Forelimb muscle (tissue), 1 donor: ENCODE results near the gene PKN3. TPM values are rescaled to one million over a fixed set of nuclear protein-coding genes. Genes with fewer than 3 reads are reported as not detected.

Experiments
- DNase-seq: peaks from one replicate; pipeline ENCODE4 v3.0.0-alpha.2; 2013; ENCODE audit warnings: low read depth
- polyA plus RNA-seq: library from polyadenylated mRNA; unstranded; fragments of 120-200 nt; gene quantifications from one replicate; pipeline ENCODE4 v1.2.1, GENCODE V29; 2013; ENCODE audit not compliant: insufficient read length

The PKN3 gene
- polyA plus RNA-seq, 1 donor: 8.9 TPM

DNA sequence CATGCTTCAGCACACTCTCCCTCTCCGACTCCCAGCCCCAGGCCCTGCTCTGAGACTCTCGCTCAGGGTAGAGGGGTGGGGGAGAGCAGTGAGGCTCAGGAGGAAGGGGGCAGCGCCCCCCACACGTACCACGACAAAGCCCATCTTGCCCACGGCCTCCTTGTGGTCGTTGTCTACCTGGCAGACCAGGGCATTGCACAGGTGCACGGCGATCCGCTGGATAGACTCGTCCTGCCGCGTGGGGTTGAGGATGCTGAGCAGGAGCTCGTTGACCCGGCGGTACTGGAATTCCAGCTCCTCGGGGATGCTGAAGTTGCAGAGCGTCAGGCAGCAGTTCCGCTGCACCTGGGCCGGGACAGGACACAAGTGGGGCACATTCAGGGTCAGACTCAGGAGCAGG is 40.1 kb downstream of the PKN3 start:
- no peak for DNase-seq

DNA sequence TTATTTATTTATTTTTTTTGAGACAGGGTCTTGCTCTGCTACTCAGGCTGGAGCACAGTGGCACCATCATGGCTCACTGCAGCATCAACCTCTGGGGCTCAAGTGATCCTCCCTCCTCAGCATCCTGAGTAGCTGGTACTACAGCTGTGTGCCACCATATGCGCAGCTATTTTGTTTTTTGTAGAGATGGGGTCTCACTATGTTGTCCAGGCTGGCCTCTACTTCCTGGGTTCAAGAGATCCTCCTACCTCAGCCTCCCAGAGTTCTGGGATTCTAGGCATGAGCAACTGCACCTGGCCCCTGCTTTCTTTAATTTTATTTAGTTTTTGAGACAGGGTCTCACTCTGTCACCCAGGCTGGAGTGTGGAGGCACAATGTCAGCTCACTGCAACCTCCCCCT is 41.1 kb downstream of the PKN3 start:
- DNase-seq: no peak

DNA sequence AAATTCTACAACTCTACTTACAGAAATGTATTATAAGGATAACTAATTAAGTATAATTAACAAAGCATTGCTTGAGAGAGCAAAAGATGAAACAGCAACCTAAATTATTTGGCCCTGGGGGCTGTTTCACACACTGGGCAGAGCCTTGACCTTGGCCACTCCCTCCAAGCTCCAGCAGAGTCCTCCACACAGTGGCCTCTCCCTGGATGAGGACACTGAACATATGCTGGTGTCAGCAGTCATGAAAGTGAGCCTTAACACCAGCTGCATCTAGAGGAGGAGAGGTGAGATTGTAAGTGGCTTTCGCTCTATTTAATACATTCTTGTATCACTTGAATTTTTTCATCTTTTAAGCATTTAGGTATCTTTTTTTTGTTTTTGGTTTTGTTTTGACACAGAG is 44.9 kb downstream of the PKN3 start:
- no peak for DNase-seq

DNA sequence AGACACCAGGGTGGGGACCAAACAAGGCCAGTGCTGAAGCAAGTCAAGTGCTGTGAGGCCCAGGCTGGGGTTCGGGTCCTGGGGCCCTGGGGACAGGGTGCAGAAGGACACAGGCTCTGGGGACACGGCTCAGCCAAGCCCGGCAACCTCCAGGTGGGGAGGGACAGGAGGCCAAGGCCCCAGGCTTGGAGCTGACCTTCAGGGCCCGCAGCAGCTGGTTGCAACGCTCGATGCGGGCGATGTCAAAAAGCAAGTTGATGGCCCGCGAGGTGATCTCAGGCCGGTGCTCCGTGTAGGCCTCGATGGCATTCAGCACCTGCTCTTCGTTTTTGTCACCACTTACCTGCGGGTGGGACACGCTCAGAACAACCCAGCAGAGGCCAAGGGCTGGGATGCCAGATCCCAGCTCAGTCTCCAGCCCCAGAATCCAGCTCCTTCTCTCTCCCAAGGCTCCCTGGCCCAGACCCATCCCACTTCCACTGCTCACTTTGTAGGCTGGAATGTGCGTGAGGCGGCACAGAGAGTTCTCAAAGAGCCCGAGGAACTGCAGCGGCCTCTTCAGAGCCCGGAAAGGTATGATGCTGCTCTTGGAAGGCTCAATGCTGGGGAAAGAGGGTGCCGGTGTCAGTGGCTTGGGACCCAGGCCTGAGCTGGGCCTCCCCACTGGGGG is 48.8 kb downstream of the PKN3 start:
- DNase-seq: no peak

DNA sequence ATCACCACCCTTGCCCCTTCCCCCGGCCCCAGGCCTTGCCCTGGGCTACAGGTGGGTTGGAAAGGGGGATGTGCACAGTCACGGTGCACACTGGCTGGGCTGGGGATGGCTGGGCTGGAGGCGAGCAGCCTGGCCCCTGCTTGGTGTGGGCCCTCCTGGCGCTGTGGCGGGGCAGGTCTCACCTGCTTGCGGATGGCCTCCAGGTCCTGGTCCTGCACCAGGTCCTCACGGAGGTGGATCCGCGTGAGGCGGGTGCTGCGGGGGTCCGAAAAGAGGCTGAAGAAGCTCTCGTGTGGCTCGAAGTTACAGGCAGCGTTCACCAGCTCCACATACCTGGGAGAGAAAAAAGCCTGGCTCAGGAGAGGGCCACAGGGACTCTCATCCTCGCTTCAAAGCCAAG is 51.3 kb downstream of the PKN3 start:
- no peak for DNase-seq

DNA sequence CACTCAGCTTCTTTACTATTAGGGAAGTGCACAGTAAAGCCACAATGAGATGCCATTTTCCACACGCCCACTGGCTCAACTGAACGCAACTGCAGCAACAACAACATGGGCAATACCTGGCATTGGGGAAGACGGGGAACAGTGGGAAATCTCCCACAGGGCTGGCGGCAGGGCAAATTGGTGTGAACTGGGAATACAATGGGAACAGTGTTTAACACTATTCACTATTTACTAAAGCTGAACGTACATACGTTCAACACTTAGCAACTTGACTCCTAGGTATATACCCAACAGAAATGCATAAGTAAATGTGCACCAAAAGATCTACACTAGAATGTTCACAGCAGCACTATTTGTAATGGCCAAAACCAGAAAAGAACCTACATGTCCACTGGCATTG is 55.3 kb downstream of the PKN3 start:
- no peak for DNase-seq

DNA sequence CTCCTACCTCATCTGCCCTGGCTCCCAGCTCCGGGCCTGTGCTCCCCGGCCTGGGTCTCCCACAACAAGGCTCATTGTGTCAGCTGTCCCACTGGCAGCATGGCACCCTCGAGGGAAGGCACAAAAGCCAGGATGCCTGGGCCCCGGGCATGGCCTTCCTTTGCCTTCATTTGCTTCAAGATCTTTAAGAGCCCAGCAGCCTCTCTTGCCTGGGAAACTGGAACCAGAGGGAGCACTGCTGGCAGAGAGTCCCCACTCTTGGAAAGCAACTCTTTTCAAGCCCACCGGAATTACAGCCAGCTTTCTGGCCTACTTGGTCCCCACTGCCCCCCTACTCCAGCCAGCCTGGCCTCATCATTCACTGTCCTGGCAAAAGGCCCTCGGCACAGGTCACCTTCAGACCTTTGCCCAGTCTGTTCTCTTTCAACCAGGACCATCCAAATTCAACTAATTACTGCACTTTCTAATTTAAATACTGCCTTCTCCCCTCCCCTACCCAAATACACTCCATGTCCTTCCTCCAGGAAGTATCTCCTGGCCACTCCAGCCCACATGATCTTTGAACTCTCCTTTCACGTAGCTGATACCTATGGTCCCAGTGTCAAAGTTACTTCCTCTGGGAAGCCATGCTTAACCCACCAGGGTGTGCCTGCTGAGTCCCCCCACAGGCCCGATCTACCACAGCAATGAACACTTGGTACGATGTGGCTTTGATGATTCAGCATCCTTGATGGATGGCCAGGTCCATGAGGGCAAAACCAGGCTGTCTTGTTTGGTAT is 60.6 kb downstream of the PKN3 start:
- no peak for DNase-seq

DNA sequence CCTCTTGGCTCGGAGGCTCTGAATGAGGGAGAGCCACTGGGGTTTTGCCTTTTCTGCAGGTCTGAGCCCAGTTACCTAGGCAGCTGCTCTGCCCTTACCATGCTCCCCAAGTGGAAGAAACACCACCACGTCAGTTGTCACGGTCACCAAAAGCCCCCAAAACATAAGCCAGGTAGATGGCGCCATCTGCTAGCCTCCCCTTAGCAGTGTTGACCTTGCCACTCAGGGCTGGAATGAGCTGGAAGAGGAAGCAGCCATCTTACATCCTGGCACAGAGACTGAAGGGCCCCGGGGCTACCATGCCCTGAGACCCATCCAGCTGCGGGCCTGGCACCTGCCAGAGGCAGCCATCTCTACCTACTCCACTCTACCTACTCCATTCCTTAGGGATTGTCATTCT is 62.1 kb downstream of the PKN3 start:
- DNase-seq: no peak

DNA sequence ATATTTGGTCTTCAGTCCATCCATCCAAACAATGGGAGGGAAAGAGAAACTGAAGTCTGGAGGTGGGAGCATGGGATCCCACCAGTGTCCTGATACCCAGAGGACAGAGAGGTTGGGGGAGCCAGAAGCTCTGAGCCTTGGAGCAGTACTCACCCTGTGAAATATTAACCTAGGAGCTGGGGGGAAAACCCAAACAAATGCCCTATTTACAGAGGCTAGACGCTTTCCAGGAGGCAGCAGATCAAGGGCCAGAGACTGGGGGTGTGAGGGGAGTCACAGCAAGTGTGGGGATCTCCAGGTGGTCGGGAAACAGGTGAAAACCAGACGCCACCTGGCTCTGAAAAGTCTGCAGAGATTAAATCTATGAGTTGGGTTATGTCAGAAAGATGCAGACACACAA is 63.2 kb downstream of the PKN3 start:
- no peak for DNase-seq

DNA sequence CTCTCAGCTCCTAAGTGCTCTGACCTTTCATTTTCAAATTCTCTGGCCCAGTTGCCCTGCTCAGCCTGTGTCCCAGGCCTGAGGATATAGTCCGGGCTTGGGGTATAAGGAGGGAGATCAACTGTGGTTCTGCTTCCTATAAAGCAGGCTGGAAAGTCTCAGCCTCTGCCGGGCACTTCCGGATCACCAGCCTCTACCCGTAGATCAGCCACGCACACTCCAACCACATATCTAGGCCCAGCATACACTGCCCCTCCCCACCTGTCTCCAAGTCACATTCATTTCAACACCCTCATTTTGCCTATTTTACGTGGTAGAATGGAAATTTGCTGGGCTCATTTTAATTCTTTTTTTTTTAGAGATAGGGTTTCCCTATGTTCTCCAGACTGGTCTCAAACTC is 66.3 kb downstream of the PKN3 start:
- no peak for DNase-seq

Other genes with a start within 250 kb of the PKN3 start
- gene ODF2, start 246.5 kb upstream of the PKN3 start, polyA plus RNA-seq: 25.0 TPM
- gene GLE1, start 197.8 kb upstream of the PKN3 start, polyA plus RNA-seq: 20.1 TPM
- 247 TPM for gene SPTAN1, start 149.9 kb upstream of the PKN3 start, polyA plus RNA-seq
- gene DYNC2I2, start 45.7 kb upstream of the PKN3 start, polyA plus RNA-seq: 42.1 TPM
- 294 TPM for gene SET, start 13.3 kb upstream of the PKN3 start, polyA plus RNA-seq
- 6.0 TPM for gene ZDHHC12, start 21.6 kb downstream of the PKN3 start, polyA plus RNA-seq
- gene ZER1, start 69.4 kb downstream of the PKN3 start, polyA plus RNA-seq: 35.6 TPM
- gene TBC1D13, start 84.8 kb downstream of the PKN3 start, polyA plus RNA-seq: 37.4 TPM
- 23.2 TPM for gene ENDOG, start 116.0 kb downstream of the PKN3 start, polyA plus RNA-seq
- gene SPOUT1, start 127.3 kb downstream of the PKN3 start, polyA plus RNA-seq: 24.4 TPM
- gene KYAT1, start 179.4 kb downstream of the PKN3 start, polyA plus RNA-seq: 6.2 TPM
- 23.1 TPM for gene LRRC8A, start 179.6 kb downstream of the PKN3 start, polyA plus RNA-seq
- 51.5 TPM for gene PHYHD1, start 218.5 kb downstream of the PKN3 start, polyA plus RNA-seq
- 7.3 TPM for gene DOLK, start 245.1 kb downstream of the PKN3 start, polyA plus RNA-seq
- 35.2 TPM for gene NUP188, start 245.2 kb downstream of the PKN3 start, polyA plus RNA-seq